Endometrial microvascular endothelial cells (primary cell): ENCODE results near the gene UBE4A. TPM values are rescaled to one million over a fixed set of nuclear protein-coding genes. Genes with fewer than 3 reads are reported as not detected.

Experiments
- in situ Hi-C: cut with HindIII; loops from 2 replicates; pipeline ENCODE4 v1.10.0; 2017; ENCODE audit warnings: low sequenced_read_pairs, low pct_unique_long_range_greater_than_20kb; ENCODE audit errors: inconsistent ontology term
- total RNA-seq: library from RNA; depleted of rRNA; stranded (reverse); fragments of >200 nt; gene quantifications from one replicate; pipeline ENCODE4 v1.2.3, GENCODE V29; 2015; ENCODE audit errors: inconsistent ontology term

The UBE4A gene
- total RNA-seq, 1 donor from 2014 or later = 53.0 TPM

GRCh38 chr11:118339281-118339961, 20.0 kb upstream of the UBE4A start:
- in situ Hi-C loops = no loop called here

GRCh38 chr11:118340449-118340848, 19.0 kb upstream of the UBE4A start:
- in situ Hi-C loops = no loop called here

- in situ Hi-C loops = no loop called here
These were observed 18.1 kb upstream of the UBE4A start for GRCh38 chr11:118341261-118341660.

GRCh38 chr11:118341815-118342489, 17.4 kb upstream of the UBE4A start:
- in situ Hi-C loops = no loop called here

GRCh38 chr11:118342503-118343161, 16.8 kb upstream of the UBE4A start, which contains the start of gene CD3D:
Gene CD3D, minus strand, starts transcription at chr11:118342705. Its CDS starts 98 bp downstream, at chr11:118342607.
- in situ Hi-C loops = no loop called here

GRCh38 chr11:118343248-118343647, 16.2 kb upstream of the UBE4A start:
- in situ Hi-C loops = no loop called here

- in situ Hi-C loops = no loop called here
These were observed 15.4 kb upstream of the UBE4A start, which contains the start of gene CD3G for GRCh38 chr11:118343981-118344515. Gene CD3G, plus strand, starts transcription at chr11:118344344. Its CDS starts 80 bp downstream, at chr11:118344424.

- in situ Hi-C loops = no loop called here
These were observed 9.9 kb upstream of the UBE4A start for GRCh38 chr11:118349475-118349874.

GRCh38 chr11:118353084-118353710, 6.2 kb upstream of the UBE4A start:
- in situ Hi-C loops = no loop called here

- in situ Hi-C loops = no loop called here
These were observed 1.3 kb upstream of the UBE4A start for GRCh38 chr11:118358071-118358470.

- in situ Hi-C loops = no loop called here
These were observed 5.7 kb downstream of the UBE4A start for GRCh38 chr11:118364956-118365615.

GRCh38 chr11:118366287-118366686, 6.9 kb downstream of the UBE4A start:
- in situ Hi-C loops = no loop called here

GRCh38 chr11:118370774-118371173, 11.4 kb downstream of the UBE4A start:
- in situ Hi-C loops = no loop called here

- in situ Hi-C loops = no loop called here
These were observed 13.9 kb downstream of the UBE4A start for GRCh38 chr11:118373263-118373662.

GRCh38 chr11:118373871-118374270, 14.5 kb downstream of the UBE4A start:
- in situ Hi-C loops = no loop called here

- in situ Hi-C loops = no loop called here
These were observed 15.3 kb downstream of the UBE4A start for GRCh38 chr11:118374729-118375128.

- in situ Hi-C loops = no loop called here
These were observed 16.6 kb downstream of the UBE4A start for GRCh38 chr11:118375978-118376377.

GRCh38 chr11:118379497-118379896, 20.1 kb downstream of the UBE4A start:
- in situ Hi-C loops = no loop called here

GRCh38 chr11:118380571-118380970, 21.2 kb downstream of the UBE4A start:
- in situ Hi-C loops = no loop called here
